ENCODE measurements around the gene NUDT22. TPM values are rescaled to one million over a fixed set of nuclear protein-coding genes. Genes with fewer than 3 reads are reported as not detected.

NUDT22 gene
- polyA plus RNA-seq, 1 donor (not counting 4 experiments of a cell fraction or from before 2014, with no cell fraction given): 31.1 TPM

DNA sequence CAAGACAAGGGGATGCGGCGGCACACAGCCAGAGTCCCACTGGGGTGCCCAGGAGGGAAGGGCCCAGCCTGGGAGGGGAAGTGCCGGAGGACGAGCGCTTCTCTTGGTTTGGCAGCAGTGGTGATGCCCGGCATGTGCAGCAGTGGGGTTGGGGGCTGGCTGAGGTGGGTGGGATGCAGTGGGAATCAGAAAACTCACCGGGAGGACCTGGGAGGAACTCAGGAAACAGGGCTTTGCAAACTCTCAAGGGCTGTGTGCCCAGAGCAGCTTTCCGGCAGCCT is 16.6 kb upstream of the NUDT22 start:
- Histone ChIP-seq H3K79me2 (ENCODE audit: control insufficient read depth, insufficient read depth, low read length) (no peaks in the 10 kb centered on the region), H3K4me3 (ENCODE audit: control insufficient read depth in 2 of 3, extremely low read depth in 1 of 3, insufficient read depth in 2 of 3, low read depth in 1 of 3, low read length in 3 of 3) (no peak overlapping the region), H2AFZ (ENCODE audit: control insufficient read depth, low read length) (no peak overlapping the region), H3K9me3 (ENCODE audit: control insufficient read depth, low read depth, low read length) (no peaks in the 10 kb centered on the region), H3K27me3 (ENCODE audit: control insufficient read depth, extremely low read depth, insufficient read depth, low read length) (no peaks in the 10 kb centered on the region), H3K36me3 (ENCODE audit: control insufficient read depth in 2 of 2, extremely low read depth in 1 of 2, insufficient read depth in 2 of 2, low read length in 2 of 2) (peaks cover 13 to 22% of the 10 kb centered on the region in 2 experiments), H3K9ac (ENCODE audit: control insufficient read depth, extremely low read depth, insufficient read depth, low read length) (no peak overlapping the region), H3K4me1 (ENCODE audit: control insufficient read depth, extremely low read depth, insufficient read depth, low read length) (no peaks in the 10 kb centered on the region), H4K20me1 (ENCODE audit: control insufficient read depth, extremely low read depth, insufficient read depth, low read length) (peaks cover 6% of the 10 kb centered on the region), H3K4me2 (ENCODE audit: control insufficient read depth, extremely low read depth, insufficient read depth, low read depth, low read length) (no peak overlapping the region), H3K9me1 (ENCODE audit: control insufficient read depth, extremely low read depth, insufficient read depth, low read length) (no peaks in the 10 kb centered on the region), H3K27ac (ENCODE audit: control insufficient read depth, insufficient read depth, low read length) (no peak overlapping the region)
- FAIRE-seq: no peak
- TF ChIP-seq, protein P1, sequence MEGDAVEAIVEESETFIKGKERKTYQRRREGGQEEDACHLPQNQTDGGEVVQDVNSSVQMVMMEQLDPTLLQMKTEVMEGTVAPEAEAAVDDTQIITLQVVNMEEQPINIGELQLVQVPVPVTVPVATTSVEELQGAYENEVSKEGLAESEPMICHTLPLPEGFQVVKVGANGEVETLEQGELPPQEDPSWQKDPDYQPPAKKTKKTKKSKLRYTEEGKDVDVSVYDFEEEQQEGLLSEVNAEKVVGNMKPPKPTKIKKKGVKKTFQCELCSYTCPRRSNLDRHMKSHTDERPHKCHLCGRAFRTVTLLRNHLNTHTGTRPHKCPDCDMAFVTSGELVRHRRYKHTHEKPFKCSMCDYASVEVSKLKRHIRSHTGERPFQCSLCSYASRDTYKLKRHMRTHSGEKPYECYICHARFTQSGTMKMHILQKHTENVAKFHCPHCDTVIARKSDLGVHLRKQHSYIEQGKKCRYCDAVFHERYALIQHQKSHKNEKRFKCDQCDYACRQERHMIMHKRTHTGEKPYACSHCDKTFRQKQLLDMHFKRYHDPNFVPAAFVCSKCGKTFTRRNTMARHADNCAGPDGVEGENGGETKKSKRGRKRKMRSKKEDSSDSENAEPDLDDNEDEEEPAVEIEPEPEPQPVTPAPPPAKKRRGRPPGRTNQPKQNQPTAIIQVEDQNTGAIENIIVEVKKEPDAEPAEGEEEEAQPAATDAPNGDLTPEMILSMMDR (optimal IDR thresholded peaks at IDR 0.05 in 1 of 3, IDR thresholded peaks at IDR 0.05 in 1 of 3, conservative IDR thresholded peaks at IDR 0.05 in 1 of 3; ENCODE audit: extremely low read depth in 1 of 3, insufficient read depth in 2 of 3, low read length in 3 of 3): no peak
- no peak for TF ChIP-seq EZH2 (IDR thresholded peaks at IDR 0.05; ENCODE audit: low read length)
- dilution Hi-C loops (cut with MboI; ENCODE audit: extremely low pct_ligation_motif_present, low sequenced_read_pairs): no loop called here
- no peak for DNase-seq (ENCODE audit: low read depth, low spot score)

DNA sequence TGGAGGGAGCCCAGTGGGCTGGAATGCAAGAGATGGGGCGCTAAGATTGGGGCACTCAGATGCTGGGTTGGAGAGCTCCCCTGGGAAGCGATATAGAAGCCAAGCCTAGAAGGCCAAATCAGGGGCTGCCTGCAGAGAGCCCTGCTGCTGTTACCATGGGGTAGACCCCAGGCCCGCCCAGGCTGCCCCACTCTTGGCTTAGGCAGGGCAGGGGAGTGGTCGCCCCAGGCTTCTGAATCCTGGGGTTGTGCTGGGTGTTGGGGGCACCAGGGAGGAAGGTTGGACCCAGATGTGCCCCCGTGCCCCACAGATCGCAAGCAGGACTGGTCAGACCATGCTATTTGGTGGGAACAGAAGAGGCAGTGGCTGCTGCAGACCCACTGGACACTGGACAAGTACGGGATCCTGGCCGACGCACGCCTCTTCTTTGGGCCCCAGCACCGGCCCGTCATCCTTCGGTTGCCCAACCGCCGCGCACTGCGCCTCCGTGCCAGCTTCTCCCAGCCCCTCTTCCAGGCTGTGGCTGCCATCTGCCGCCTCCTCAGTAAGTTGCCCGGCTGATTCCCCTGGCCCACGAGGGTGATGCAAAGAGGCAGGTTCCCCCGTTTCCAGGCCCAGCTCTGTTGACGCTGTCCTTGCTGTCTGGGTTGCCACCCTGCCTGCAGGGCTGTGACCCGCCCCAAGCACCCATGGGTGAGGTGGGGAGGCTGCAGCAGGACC is 15.6 kb upstream of the NUDT22 start:
- H3K9me3 ChIP-seq (ENCODE audit: control insufficient read depth, low read depth, low read length): no peaks in the 10 kb centered on the region
- H3K36me3 ChIP-seq (ENCODE audit: control insufficient read depth in 2 of 2, extremely low read depth in 1 of 2, insufficient read depth in 2 of 2, low read length in 2 of 2): peaks cover 10 to 21% of the 10 kb centered on the region in 2 experiments
- H3K79me2 ChIP-seq (ENCODE audit: control insufficient read depth, insufficient read depth, low read length): no peaks in the 10 kb centered on the region
- H3K27ac ChIP-seq (ENCODE audit: control insufficient read depth, insufficient read depth, low read length): no peak overlapping the region
- TF ChIP-seq, protein P1 (optimal IDR thresholded peaks at IDR 0.05 in 1 of 3, IDR thresholded peaks at IDR 0.05 in 1 of 3, conservative IDR thresholded peaks at IDR 0.05 in 1 of 3; ENCODE audit: extremely low read depth in 1 of 3, insufficient read depth in 2 of 3, low read length in 3 of 3): no peak
- TF ChIP-seq EZH2 (IDR thresholded peaks at IDR 0.05; ENCODE audit: low read length): no peak
- H3K4me2 ChIP-seq (ENCODE audit: control insufficient read depth, extremely low read depth, insufficient read depth, low read depth, low read length): no peak overlapping the region
- dilution Hi-C loops (cut with MboI; ENCODE audit: extremely low pct_ligation_motif_present, low sequenced_read_pairs): no loop called here
- no peak overlapping the region for H3K4me3 ChIP-seq (ENCODE audit: control insufficient read depth in 2 of 3, extremely low read depth in 1 of 3, insufficient read depth in 2 of 3, low read depth in 1 of 3, low read length in 3 of 3)
- no peaks in the 10 kb centered on the region for H3K9me1 ChIP-seq (ENCODE audit: control insufficient read depth, extremely low read depth, insufficient read depth, low read length)
- no peak overlapping the region for H2AFZ ChIP-seq (ENCODE audit: control insufficient read depth, low read length)
- DNase-seq (ENCODE audit: low read depth, low spot score): no peak
- H4K20me1 ChIP-seq (ENCODE audit: control insufficient read depth, extremely low read depth, insufficient read depth, low read length): peaks cover 2% of the 10 kb centered on the region
- no peak for FAIRE-seq
- no peak overlapping the region for H3K9ac ChIP-seq (ENCODE audit: control insufficient read depth, extremely low read depth, insufficient read depth, low read length)
- no peaks in the 10 kb centered on the region for H3K4me1 ChIP-seq (ENCODE audit: control insufficient read depth, extremely low read depth, insufficient read depth, low read length)
- no peaks in the 10 kb centered on the region for H3K27me3 ChIP-seq (ENCODE audit: control insufficient read depth, extremely low read depth, insufficient read depth, low read length)
